Retinal pigment epithelial cell (primary cell): ENCODE results near the gene PRPF31.
"Not testable (repeated sequence)": the region's sequence is repeated elsewhere in the genome, so short reads cannot be mapped to it uniquely, and the experiment has no call there.

Experiments
- DNase-seq: peaks from one replicate; pipeline ENCODE4 v3.0.0-alpha.2; 2010; ENCODE audit warnings: low read depth
- H3K4me3 ChIP-seq: 2 replicates; pipeline ENCODE4 v1.5.1; 2011; ENCODE audit warnings: mild to moderate bottlenecking, low read length, control low read depth, moderate library complexity
- CTCF ChIP-seq: conservative IDR thresholded peaks from 2 replicates; pipeline ENCODE4 v1.5.1; 2011; ENCODE audit warnings: low read depth, low read length, control low read depth, inconsistent platforms

The PRPF31 gene

DNA sequence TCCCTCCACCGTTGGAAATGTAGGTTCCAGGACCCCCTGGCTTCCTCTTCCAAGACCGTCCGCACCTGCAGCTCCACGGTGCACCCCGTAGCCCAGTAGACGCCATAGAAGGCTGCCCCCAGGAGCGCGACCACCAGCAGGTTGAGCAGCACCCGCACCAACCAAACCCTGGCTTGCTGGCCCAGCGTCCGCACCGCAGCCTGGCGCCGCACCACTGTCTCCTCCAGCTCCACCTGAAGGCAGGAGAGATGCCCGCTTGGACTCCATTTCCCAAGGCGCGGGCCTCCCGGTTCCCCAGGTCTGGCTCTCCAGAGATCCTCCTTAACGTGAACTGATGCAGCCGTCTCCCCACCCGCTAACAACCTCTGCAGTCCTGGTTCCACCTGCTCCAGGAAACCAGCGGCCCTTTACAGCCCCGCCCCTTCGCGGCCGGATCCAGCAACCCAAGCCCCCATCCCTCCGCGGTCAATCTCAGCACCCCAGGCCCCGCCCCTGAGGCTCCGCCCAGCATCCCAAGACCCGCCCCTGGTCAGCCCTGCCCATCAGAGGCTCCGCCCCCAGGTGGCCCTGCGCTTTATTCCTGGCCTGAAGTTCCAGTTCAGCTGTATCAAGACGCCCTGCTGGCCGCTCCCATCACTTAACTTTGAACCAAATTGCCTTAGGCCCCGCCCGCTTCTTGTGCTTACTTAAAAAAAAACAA is 49.0 kb downstream of the PRPF31 start:
- no peak for TF ChIP-seq CTCF

GRCh38 chr19:54165222-54165621 is 49.7 kb downstream of the PRPF31 start:
- H3K4me3 ChIP-seq, result no peak overlapping the region
- DNase-seq, result no peak
- TF ChIP-seq CTCF, result no peak

More for the DNA sequence above, 49.0 kb downstream of the PRPF31 start:
- no peak for DNase-seq
- no peak overlapping the region for H3K4me3 ChIP-seq

GRCh38 chr19:54168174-54168917 is 52.8 kb downstream of the PRPF31 start:
- peak; percentile 94 for TF ChIP-seq CTCF
- DNase-seq, result no peak
- no peak overlapping the region for H3K4me3 ChIP-seq

DNA sequence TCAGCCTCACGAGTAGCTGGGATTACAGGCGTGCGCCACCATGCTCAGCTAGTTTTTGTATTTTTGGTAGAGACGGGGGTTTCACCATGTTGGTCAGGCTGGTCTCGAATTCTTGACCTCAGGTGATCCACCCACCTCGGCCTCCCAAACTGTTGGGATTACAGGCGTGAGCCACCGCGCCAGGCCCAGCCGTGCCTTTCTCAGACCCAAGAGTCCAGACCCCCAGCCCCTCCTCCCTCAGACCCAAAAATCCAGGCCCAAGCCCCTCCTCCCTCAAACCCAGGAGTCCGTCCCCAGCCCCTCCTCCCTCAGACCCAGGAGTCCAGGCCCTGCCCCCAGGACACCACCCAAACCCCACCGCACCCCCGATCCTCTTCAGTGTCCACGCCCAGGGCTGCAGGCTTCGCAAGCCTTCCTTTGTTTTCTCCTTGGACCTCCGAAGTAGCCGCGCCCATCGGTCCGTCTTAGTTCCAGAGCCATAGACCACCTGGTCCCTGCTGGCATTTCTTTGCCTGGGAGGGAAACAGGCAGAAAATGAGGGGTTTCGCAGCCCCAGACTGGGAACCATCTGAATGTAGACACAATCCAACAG is 53.7 kb downstream of the PRPF31 start:
- no peak for TF ChIP-seq CTCF
- no peak overlapping the region for H3K4me3 ChIP-seq
- no peak for DNase-seq

GRCh38 chr19:54171736-54172431 is 56.3 kb downstream of the PRPF31 start:
- DNase-seq, H3K4me3 ChIP-seq: not testable (repeated sequence)

DNA sequence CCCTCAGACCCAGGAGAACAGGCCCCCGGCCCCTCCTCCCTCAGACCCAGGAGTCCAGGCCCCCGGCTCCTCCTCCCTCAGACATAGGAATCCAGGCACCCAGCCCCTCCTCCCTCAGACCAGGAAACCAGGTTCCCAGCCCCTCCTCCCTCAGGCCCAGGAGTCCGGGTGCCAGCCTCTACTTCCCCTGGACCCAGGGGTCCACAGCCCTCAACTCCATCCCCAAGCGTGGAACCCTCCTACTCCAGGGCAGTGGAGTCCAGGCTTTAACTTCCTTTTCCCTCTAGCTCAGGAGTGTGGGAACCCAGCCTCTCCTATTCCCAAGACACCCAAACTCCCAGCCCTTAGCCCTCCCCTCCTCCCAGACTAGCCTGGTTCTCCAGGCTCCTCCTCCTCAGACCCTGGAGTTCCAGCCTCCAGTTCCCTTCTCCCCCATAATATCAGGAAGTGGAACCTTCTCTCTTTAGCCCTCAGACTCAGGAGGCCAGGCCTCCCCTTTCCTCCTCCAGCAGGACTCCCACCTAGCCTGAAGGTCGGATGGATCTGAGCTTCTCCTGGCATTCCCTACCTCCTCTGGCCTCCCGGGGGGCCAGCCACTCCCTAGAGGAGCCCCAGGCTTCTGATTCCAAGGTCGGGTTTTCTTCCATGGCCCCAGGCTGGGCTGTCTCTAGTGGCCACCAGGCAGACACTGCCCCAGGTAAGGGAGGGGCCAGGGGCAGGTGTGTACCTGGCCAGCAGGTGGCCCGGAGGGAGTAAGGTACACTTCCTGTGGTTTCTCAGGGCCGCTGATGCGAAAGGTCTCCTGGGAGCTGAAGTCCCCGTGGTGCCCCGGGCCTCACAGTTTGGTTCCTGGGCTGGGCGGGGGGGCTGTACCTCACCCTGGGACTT is 57.2 kb downstream of the PRPF31 start, which contains the start of gene TMC4:
Gene TMC4 (minus strand): TSS at position 690 of the 888 bp plus-strand sequence. CDS start 43 bp downstream, at position 647.
- TF ChIP-seq CTCF, result peak; percentile 13
- no peak for DNase-seq
- no peak within 1 kb of the TSS for H3K4me3 ChIP-seq
